HG03108 (cell line): Measurements from ENCODE around the gene PEA15.

Experiments used
- ATAC-seq: cut with Tn5 transposase; IDR thresholded peaks from one replicate; pipeline ENCODE4 v1.9.1; 2021; ENCODE audit warnings: moderate library complexity; ENCODE audit not compliant: unreplicated experiment

The PEA15 gene

DNA sequence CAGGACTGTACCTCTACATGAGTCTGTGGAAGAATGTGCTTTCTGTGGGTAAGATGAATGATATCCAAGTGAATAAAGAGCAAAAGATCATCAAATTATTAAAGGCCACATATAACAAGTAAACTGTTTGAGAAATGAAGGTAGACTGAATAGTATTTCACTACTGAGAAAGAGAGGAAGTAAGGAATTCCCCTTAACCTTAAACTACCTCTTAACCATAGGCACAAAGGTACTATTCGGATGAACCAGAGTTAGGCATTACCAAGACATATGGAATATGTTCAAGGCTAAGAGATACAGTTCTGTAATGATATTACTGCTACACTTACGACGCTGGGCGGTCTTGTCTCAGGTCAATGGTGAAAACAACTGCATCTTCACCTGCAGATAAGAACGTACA is 31.6 kb downstream of the PEA15 start:
- no peak for ATAC-seq

GRCh38 chr1:160237558-160237957 is 32.4 kb downstream of the PEA15 start:
- ATAC-seq, result no peak

- no peak for ATAC-seq
These were observed 33.2 kb downstream of the PEA15 start for GRCh38 chr1:160238408-160238807.

GRCh38 chr1:160239582-160240299 is 34.6 kb downstream of the PEA15 start:
- ATAC-seq, result no peak

- no peak for ATAC-seq
These were observed 38.6 kb downstream of the PEA15 start for GRCh38 chr1:160243767-160244166.

DNA sequence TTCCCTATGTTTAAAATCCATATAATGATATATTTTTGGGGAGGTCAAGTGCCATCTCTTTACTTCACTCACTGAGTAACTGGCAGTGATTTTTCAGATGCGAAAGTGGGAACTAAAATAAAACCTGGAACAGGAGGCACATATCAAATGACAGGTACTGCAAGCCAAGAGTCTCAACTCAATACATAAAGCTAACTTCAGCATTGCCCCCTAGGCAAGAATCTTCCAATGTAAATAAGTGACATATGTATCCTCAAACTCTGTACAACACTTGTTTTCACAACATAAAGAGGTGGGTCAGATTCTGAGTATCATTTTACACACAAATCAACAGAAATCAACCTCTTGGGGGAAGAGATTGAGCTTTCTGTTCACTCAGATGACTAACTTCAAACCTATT is 39.0 kb downstream of the PEA15 start:
- ATAC-seq, result no peak

DNA sequence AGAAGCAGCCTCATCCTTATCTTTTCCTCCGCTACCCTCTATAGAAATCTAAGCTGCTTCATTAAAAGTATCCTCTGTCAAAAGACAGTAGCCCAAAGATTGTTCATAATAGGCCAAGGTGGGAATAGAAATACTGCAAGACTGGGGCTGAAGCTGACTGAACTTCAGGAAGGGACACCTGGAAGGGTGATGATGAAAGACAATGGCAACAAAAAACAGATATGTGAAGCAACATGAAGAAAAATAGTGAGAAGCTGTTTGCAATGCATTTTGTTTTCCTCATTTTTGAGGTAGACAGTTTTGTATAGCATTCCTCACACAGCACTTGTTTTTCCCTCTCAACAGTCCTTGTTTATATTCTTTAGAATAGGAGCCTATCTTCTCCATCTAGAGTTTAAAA is 40.2 kb downstream of the PEA15 start:
- ATAC-seq, result no peak

DNA sequence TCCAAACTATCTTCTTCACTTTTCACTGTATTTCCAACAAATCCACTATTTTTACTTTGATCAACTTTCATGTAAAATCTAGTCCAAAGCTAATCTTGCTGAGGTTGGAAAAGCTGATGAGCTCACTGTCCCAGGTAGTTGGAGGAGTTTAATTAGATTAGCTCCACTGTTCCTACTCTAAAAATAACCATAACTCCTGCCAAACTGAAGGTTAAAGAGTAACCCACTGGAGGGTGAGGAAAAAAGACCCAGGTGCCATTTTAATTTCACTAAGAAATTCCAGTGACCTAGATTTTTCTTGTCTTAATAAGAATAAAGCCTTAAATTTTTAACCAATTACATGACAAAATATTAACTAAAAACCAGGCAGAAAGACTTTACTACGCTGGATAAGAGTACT is 41.9 kb downstream of the PEA15 start:
- ATAC-seq, result no peak

- ATAC-seq, result no peak
These were observed 45.8 kb downstream of the PEA15 start for GRCh38 chr1:160251011-160251410.

GRCh38 chr1:160251687-160252526 is 46.7 kb downstream of the PEA15 start:
- no peak for ATAC-seq

DNA sequence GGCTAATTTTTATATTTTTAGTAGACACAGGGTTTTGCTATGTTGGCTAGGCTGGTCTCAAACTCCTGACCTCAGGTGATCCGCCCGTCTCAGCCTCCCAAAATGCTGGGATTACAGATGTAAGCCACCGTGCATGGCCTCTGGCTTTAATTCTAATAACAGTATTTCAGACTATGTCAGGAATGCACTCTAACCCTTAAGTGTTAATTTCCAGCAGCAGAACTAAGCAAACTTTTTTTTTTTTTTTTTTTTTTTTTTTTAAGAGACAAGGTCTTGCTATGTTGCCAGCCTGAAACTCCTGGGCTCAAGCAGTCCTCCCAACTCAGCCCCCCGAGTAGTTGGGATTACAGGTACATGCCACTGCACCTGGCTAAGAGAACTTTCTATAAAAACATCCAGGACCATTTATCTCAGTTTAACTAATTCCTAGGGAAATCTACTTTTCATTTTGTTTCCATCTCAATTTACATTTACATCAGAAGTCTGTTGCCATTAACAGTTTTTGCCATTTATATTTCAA is 50.7 kb downstream of the PEA15 start:
- ATAC-seq, result no peak

DNA sequence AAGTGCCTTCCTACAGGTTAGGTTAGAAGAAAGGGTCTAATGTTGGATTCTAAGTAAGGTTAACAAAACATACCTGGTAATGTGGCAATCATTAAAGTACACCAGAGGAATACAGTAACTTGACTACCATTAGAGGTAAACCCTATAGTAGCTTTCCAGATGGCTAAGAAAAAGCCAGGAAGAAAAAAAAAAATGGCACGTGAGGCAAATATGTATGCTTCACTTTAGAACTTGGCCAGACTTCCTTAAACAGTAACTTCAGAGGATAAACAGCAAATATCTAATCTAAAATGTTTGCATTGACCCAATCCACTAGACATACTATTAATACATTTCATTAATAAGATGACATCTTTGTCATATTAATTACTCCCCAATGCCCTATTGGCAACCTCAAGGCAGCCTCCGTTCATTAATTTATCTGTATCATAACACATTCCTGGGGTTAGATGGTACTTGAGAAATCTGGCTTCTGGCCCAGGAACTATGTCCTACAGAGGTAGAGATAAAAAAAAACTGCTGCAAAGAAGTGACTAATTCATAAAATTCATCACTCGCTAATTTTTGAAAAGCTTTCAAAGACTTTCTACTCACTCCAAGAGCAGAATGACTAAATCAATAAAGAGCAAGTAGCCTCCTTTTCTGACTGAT is 51.3 kb downstream of the PEA15 start:
- no peak for ATAC-seq

DNA sequence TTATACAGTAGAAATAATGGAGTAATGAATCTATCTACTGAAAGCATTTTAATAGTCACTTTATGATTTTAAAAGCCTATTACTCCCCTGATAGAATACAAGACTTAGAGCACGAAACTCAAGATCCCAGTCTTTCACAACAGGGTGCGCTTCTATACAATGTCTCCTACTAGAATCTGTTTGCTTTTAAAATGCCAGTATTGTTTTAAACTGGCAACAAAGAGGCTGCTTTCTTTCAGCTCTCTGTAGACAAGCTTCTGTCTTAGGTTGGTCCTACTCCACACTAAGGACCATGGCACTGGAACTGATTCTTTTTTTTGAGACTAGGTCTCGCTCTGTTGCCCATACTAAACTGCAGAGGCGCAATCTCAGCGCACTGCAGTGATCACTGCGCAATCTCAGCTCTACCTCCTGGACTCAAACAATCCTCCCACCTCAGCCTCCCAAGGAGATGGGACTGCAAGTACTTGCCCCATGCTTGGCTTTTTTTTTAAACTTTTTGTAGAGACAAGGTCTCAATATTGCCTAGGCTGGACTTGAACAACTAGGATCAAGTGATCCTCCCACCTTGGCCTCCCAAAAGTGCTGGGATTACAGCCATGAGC is 52.3 kb downstream of the PEA15 start:
- no peak for ATAC-seq

- no peak for ATAC-seq
These were observed 53.1 kb downstream of the PEA15 start for GRCh38 chr1:160258177-160258798.

DNA sequence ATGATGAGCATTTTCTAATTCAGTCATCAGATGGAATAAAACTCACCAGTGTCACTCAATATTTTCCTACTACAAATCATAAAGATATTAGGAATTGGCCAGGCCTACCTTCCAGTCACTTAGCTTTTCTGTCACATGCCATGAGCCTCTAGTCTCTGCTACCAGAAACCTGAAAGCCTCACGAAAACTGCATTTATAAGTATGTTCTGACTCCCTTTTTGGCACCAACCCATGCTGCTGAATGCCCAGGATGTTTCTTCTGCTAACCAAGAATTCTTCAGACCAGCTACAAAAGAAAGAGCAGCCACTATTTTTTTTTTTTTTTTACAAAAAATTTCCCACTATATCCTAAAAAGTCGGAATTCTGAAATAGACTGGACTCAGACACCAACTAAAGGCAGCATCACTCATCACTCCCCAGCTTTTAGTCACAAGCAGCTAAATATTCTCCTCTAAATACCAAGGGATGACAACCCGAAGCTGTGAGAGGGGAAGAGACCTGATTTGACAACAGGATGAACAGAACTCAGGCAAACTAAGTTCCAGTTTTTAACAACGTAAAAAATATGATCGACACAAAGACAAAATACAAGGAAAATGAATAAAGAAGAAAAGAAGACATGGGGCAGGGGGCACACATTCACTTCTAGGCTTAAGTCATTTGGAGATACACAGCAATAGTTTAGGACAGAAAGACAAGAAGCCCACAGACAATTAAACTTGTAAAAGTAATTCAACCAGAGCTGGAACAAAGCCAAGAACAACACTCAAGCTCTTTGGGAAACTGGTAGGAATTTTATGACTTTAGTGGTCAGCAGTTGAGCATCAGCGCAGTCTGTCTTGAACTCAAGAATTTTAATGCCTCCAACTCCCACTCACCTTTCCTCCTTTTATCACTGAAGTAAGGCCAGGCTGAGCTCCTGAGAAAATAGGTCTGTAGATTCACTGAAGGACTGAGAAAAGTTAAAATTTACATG is 55.5 kb downstream of the PEA15 start:
- ATAC-seq, result no peak

- peak; percentile 24 for ATAC-seq
These were observed 56.3 kb downstream of the PEA15 start for GRCh38 chr1:160261556-160261892.

- ATAC-seq, result peak; percentile 78
These were observed 57.0 kb downstream of the PEA15 start, which contains the start of gene DCAF8 for GRCh38 chr1:160261893-160262794. DCAF8 (minus strand) TSS chr1:160262549; CDS start chr1:160244008, 18,541 bp downstream.

GRCh38 chr1:160264795-160265307 is 59.7 kb downstream of the PEA15 start:
- ATAC-seq, result no peak
